ENCODE results near the gene CDC25B.

The CDC25B gene

DNA sequence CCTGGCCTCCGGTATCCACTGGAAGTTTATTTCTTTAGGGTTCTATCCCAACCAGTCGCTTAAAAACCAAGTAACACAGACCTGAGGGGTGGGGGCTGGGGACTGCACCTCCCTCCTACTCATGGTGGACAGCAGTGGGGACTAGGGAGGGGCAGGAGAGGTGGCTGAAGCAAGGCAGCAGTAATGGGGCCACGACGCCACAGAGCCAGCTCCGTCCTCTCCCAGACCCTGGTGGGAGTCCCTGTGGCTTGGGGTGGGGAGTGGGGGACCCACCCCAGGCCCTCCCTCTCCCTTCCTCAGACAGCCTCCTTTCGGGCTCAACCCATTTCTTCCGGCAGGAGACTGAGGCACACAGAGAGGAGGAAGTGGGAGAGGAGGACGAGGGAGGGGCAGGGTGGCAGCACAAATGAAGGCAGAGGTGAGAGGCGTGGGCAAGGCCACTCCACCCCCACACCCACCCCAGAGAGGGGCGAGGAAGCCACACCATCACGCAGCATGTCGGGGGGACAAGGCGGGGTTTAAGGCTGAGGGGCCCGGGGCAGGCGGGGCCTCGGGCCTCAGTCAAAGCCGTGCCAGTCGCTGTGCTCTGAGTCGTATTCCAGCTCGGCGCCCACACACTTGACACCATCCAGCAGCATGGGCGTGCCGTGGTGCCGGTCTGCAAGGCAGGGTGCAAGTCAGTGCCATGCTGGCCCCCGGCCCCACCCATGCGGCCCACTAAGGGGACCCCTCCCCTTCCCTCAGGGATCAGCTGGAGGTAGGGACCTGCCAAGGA is 42.4 kb upstream of the CDC25B start:
- Histone ChIP-seq H3K36me3 (ENCODE audit: control insufficient read depth, insufficient read depth, low read length) (peaks cover 12% of the 10 kb centered on the region), H3K9me3 (ENCODE audit: control insufficient read depth, insufficient read depth, low read length) (no peaks in the 10 kb centered on the region), H3K27me3 (ENCODE audit: control insufficient read depth, insufficient read depth, low read length) (peaks cover 8% of the 10 kb centered on the region), H3K4me3 (ENCODE audit: low read length) (no peak overlapping the region), H3K27ac (ENCODE audit: low read length) (no peak overlapping the region), H3K4me1 (ENCODE audit: control insufficient read depth, insufficient read depth, low read length) (peaks cover 10% of the 10 kb centered on the region)
- no CpG with 5 or more reads among the region's 26 CpGs for WGBS (ENCODE audit: insufficient coverage, insufficient read length)
- no peak for DNase-seq (ENCODE audit: low read depth, low spot score)

DNA sequence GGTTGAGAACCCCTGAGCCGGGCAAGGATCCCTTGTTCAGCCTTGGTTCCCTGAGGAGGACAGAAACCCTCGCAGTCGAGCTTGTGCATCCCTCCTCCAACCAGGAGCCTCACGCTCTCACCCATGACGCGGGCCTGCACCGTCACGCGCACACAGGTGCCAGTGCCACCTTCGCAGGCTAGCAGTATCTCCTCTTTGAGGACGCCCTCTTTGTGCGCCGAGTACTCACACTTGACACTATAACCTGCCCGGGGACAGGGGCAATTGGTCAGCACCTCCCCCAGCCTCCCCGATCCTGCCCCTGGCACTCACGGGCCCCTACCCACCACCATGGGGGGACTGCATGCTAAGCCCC is 41.9 kb upstream of the CDC25B start:
- WGBS (ENCODE audit: insufficient coverage, insufficient read length): no CpG with 5 or more reads among the region's 16 CpGs
- Histone ChIP-seq H3K4me3 (ENCODE audit: low read length) (no peak overlapping the region), H3K36me3 (ENCODE audit: control insufficient read depth, insufficient read depth, low read length) (peaks cover 12% of the 10 kb centered on the region), H3K27me3 (ENCODE audit: control insufficient read depth, insufficient read depth, low read length) (peaks cover 8% of the 10 kb centered on the region), H3K27ac (ENCODE audit: low read length) (no peak overlapping the region), H3K9me3 (ENCODE audit: control insufficient read depth, insufficient read depth, low read length) (no peaks in the 10 kb centered on the region), H3K4me1 (ENCODE audit: control insufficient read depth, insufficient read depth, low read length) (peaks cover 10% of the 10 kb centered on the region)
- DNase-seq (ENCODE audit: low read depth, low spot score): no peak

GRCh38 chr20:3755269-3755668 is 40.8 kb upstream of the CDC25B start:
- H3K27ac ChIP-seq (ENCODE audit: low read length): no peak overlapping the region
- WGBS (ENCODE audit: insufficient coverage, insufficient read length): no CpG with 5 or more reads among the region's 7 CpGs
- no peak overlapping the region for H3K4me3 ChIP-seq (ENCODE audit: low read length)
- H3K27me3 ChIP-seq (ENCODE audit: control insufficient read depth, insufficient read depth, low read length): peaks cover 8% of the 10 kb centered on the region
- no peaks in the 10 kb centered on the region for H3K9me3 ChIP-seq (ENCODE audit: control insufficient read depth, insufficient read depth, low read length)
- no peak for DNase-seq (ENCODE audit: low read depth, low spot score)
- H3K4me1 ChIP-seq (ENCODE audit: control insufficient read depth, insufficient read depth, low read length): peaks cover 7% of the 10 kb centered on the region
- H3K36me3 ChIP-seq (ENCODE audit: control insufficient read depth, insufficient read depth, low read length): peaks cover 12% of the 10 kb centered on the region

GRCh38 chr20:3755814-3756480 is 40.2 kb upstream of the CDC25B start:
- Histone ChIP-seq H3K27ac (ENCODE audit: low read length) (no peak overlapping the region), H3K27me3 (ENCODE audit: control insufficient read depth, insufficient read depth, low read length) (peaks cover 2% of the 10 kb centered on the region; the same call in 1 of the 2 replicates), H3K36me3 (ENCODE audit: control insufficient read depth, insufficient read depth, low read length) (peaks cover 12% of the 10 kb centered on the region), H3K4me1 (ENCODE audit: control insufficient read depth, insufficient read depth, low read length) (peaks cover 5% of the 10 kb centered on the region), H3K9me3 (ENCODE audit: control insufficient read depth, insufficient read depth, low read length) (no peaks in the 10 kb centered on the region), H3K4me3 (ENCODE audit: low read length) (no peak overlapping the region)
- no CpG with 5 or more reads among the region's 5 CpGs for WGBS (ENCODE audit: insufficient coverage, insufficient read length)
- no peak for DNase-seq (ENCODE audit: low read depth, low spot score)

- no peak for DNase-seq (ENCODE audit: low read depth, low spot score)
- H3K9me3 ChIP-seq (ENCODE audit: control insufficient read depth, insufficient read depth, low read length): no peaks in the 10 kb centered on the region
- no peak overlapping the region for H3K27ac ChIP-seq (ENCODE audit: low read length)
- H3K27me3 ChIP-seq (ENCODE audit: control insufficient read depth, insufficient read depth, low read length): no peaks in the 10 kb centered on the region
- H3K36me3 ChIP-seq (ENCODE audit: control insufficient read depth, insufficient read depth, low read length): peaks cover 12% of the 10 kb centered on the region
- H3K4me1 ChIP-seq (ENCODE audit: control insufficient read depth, insufficient read depth, low read length): peaks cover 2% of the 10 kb centered on the region
- H3K4me3 ChIP-seq (ENCODE audit: low read length): no peak overlapping the region
- no CpG with 5 or more reads among the region's 2 CpGs for WGBS (ENCODE audit: insufficient coverage, insufficient read length)
Observed at GRCh38 chr20:3757268-3757667, 38.8 kb upstream of the CDC25B start.

DNA sequence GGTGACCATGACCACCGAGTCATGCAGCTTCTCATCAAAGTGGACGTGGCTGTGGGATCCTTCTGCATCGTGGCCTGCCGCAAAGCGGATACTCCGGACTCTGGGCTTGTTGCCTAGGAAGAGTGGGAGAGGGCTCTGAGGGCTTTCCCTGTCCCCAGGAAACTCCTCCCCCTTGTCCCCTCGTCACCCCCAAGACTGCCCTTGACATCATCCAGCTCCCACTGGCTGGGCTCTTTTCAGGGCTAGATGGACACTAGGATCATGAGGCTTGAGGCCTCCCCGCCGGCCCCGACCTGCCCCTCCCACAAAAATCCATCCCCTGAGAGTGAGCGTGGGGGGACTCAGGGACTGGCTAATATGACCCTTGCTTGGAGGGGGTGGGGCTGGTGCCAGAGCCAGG is 37.5 kb upstream of the CDC25B start:
- Histone ChIP-seq H3K4me1 (ENCODE audit: control insufficient read depth, insufficient read depth, low read length) (no peaks in the 10 kb centered on the region; the same call in 1 of the 2 replicates), H3K36me3 (ENCODE audit: control insufficient read depth, insufficient read depth, low read length) (peaks cover 12% of the 10 kb centered on the region), H3K27ac (ENCODE audit: low read length) (no peak overlapping the region), H3K4me3 (ENCODE audit: low read length) (no peak overlapping the region), H3K9me3 (ENCODE audit: control insufficient read depth, insufficient read depth, low read length) (no peaks in the 10 kb centered on the region), H3K27me3 (ENCODE audit: control insufficient read depth, insufficient read depth, low read length) (no peaks in the 10 kb centered on the region)
- DNase-seq (ENCODE audit: low read depth, low spot score): no peak
- WGBS (ENCODE audit: insufficient coverage, insufficient read length): no CpG with 5 or more reads among the region's 11 CpGs

DNA sequence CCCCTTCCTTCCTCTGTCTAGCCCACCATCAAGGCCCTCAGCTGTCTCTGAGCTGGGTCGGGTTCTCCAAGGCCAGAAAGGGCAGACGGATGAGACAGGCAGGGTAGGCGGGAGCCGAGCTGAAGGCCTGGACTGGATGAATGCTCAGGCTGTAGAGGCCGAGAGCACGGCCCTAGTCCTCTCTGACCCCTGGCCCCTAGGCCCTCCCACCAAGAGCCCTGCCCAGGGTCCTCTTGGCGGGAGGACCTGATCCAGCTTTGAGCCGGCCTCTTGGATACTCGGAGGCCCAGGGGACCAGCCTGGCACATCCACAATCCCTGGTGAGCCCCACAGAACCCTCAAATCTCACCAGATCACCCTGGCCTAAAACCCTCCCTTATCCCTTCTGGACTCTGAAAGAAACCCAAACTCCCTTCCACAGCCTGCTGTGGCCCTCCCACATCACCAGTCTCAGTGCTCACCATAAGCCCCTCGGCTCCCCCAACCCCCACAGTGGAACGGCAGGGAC is 36.7 kb upstream of the CDC25B start:
- H3K9me3 ChIP-seq (ENCODE audit: control insufficient read depth, insufficient read depth, low read length): no peaks in the 10 kb centered on the region
- no CpG with 5 or more reads among the region's 11 CpGs for WGBS (ENCODE audit: insufficient coverage, insufficient read length)
- peaks cover 12% of the 10 kb centered on the region for H3K36me3 ChIP-seq (ENCODE audit: control insufficient read depth, insufficient read depth, low read length)
- no peak overlapping the region for H3K27ac ChIP-seq (ENCODE audit: low read length)
- H3K4me1 ChIP-seq (ENCODE audit: control insufficient read depth, insufficient read depth, low read length): no peaks in the 10 kb centered on the region; the same call in 1 of the 2 replicates
- no peak for DNase-seq (ENCODE audit: low read depth, low spot score)
- no peaks in the 10 kb centered on the region for H3K27me3 ChIP-seq (ENCODE audit: control insufficient read depth, insufficient read depth, low read length)
- no peak overlapping the region for H3K4me3 ChIP-seq (ENCODE audit: low read length)

DNA sequence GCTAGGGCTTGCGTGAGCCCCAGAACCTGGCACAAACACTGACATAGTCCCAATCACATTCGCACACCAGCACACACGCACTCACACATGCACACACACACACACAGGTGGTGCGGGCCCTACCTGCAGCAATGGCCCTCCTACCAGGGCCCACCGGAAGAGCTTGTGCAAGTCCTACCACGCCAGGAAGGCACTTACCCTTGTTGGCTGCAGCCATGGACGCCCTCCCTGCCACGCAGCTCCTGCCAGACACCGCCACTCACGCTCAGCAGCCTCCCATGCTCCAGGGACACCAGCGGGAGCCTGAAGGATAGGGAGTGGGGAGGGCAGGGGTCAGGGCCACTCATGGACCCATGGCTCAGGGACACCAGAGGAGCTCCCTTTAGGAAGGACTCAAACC is 36.2 kb upstream of the CDC25B start:
- Histone ChIP-seq H3K4me3 (ENCODE audit: low read length) (no peak overlapping the region), H3K9me3 (ENCODE audit: control insufficient read depth, insufficient read depth, low read length) (no peaks in the 10 kb centered on the region), H3K4me1 (ENCODE audit: control insufficient read depth, insufficient read depth, low read length) (no peaks in the 10 kb centered on the region; the same call in 1 of the 2 replicates), H3K27me3 (ENCODE audit: control insufficient read depth, insufficient read depth, low read length) (no peaks in the 10 kb centered on the region), H3K36me3 (ENCODE audit: control insufficient read depth, insufficient read depth, low read length) (peaks cover 12% of the 10 kb centered on the region), H3K27ac (ENCODE audit: low read length) (no peak overlapping the region)
- no peak for DNase-seq (ENCODE audit: low read depth, low spot score)
- WGBS (ENCODE audit: insufficient coverage, insufficient read length): no CpG with 5 or more reads among the region's 11 CpGs

GRCh38 chr20:3760655-3761348 is 35.3 kb upstream of the CDC25B start:
- Histone ChIP-seq H3K27ac (ENCODE audit: low read length) (no peak overlapping the region), H3K4me1 (ENCODE audit: control insufficient read depth, insufficient read depth, low read length) (no peaks in the 10 kb centered on the region; the same call in 1 of the 2 replicates), H3K27me3 (ENCODE audit: control insufficient read depth, insufficient read depth, low read length) (no peaks in the 10 kb centered on the region), H3K9me3 (ENCODE audit: control insufficient read depth, insufficient read depth, low read length) (no peaks in the 10 kb centered on the region), H3K36me3 (ENCODE audit: control insufficient read depth, insufficient read depth, low read length) (peaks cover 12% of the 10 kb centered on the region), H3K4me3 (ENCODE audit: low read length) (no peak overlapping the region)
- DNase-seq (ENCODE audit: low read depth, low spot score): no peak
- WGBS (ENCODE audit: insufficient coverage, insufficient read length): no CpG with 5 or more reads among the region's 10 CpGs
